ENCODE data around the gene RPH3AL.
"Not testable (repeated sequence)": the region's sequence is repeated elsewhere in the genome, so short reads cannot be mapped to it uniquely, and the experiment has no call there.

RPH3AL gene

DNA sequence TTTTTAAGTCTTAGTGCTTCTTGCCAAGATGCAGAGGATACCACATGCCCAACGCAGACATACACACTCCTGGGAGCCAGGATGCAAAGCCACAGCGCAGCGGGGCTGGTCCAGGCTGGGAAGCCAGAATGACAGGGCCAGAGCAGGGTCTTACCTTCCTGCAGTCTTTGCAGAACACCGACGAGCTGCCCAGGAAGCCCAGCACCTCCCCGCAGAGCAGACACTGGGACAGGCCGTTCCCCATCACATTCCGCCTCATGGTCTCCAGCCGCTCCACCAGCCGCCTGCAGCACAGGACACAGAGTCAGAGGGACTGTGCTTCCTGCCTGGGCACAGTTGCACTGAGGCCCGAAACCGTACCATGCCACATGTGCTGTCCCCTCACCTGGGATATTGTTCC, 33.3 kb downstream of the RPH3AL start:
- no peak for DNase-seq (ENCODE audit: low read depth)

- not testable (repeated sequence) for DNase-seq (ENCODE audit: low read depth)
These were observed 35.5 kb downstream of the RPH3AL start for GRCh38 chr17:317070-317469.

DNA sequence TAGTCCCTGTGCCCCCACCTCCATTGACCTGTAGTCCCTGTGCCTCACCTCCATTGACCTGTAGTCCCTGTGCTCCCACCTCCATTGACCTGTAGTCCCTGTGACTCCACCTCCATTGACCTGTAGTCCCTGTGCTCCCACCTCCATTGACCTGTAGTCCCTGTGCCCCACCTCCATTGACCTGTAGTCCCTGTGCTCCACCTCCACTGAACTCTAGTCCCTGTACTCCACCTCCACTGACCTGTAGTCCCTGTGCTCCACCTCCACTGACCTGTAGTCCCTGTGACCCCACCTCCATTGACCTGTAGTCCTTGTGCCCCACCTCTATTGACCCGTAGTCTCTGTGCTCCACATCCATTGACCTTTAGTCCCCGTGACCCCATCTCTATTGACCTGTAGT, 37.2 kb downstream of the RPH3AL start:
- not testable (repeated sequence) for DNase-seq (ENCODE audit: low read depth)

DNA sequence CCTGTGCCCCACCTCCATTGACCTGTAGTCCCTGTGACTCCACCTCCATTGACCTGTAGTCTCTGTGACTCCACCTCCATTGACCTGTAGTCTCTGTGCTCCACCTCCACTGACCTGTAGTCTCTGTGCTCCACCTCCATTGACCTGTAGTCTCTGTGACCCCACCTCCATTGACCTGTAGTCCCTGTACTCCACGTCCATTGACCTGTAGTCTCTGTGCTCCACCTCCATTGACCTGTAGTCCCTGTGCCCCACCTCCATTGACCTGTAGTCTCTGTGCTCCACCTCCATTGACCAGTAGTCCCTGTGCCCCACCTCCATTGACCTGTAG, 38.0 kb downstream of the RPH3AL start:
- not testable (repeated sequence) for DNase-seq (ENCODE audit: low read depth)

- no peak for DNase-seq (ENCODE audit: low read depth)
These were observed 38.5 kb downstream of the RPH3AL start for GRCh38 chr17:313911-314613.

GRCh38 chr17:313231-313630, 39.4 kb downstream of the RPH3AL start:
- no peak for DNase-seq (ENCODE audit: low read depth)

GRCh38 chr17:312476-313148, 40.0 kb downstream of the RPH3AL start:
- no peak for DNase-seq (ENCODE audit: low read depth)

DNA sequence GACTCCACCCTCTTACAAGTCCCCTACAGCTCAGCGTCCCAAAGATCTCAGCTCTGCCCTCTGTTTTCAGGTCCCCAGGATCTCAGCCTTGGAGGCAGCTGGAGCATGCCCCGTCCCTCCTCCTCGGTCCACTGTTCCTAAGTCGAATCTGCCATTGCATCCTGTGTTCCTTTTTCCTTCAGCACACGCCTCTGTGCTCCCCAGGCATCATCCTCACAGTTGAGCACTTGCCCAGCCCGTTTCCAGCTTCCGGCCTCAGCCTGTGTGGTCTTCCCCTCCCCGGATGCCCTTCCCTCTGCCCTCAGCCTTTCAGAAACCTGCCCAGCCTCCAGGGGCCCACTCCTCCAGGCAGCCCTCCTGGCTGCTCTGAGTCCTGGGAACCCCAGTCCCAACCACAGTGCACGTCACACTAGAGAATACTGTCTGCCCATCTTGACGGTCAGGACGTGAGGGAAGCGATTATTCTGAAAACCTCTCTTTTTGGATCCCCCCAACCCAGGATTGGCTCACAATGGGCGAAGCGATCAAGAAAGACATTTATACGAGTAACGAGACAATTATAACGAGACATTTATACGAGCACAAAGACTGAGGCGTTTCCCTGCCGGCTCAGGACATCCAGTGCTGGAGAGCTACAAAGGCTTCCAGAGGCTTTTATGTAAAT, 41.4 kb downstream of the RPH3AL start:
- DNase-seq (ENCODE audit: low read depth), result no peak

DNA sequence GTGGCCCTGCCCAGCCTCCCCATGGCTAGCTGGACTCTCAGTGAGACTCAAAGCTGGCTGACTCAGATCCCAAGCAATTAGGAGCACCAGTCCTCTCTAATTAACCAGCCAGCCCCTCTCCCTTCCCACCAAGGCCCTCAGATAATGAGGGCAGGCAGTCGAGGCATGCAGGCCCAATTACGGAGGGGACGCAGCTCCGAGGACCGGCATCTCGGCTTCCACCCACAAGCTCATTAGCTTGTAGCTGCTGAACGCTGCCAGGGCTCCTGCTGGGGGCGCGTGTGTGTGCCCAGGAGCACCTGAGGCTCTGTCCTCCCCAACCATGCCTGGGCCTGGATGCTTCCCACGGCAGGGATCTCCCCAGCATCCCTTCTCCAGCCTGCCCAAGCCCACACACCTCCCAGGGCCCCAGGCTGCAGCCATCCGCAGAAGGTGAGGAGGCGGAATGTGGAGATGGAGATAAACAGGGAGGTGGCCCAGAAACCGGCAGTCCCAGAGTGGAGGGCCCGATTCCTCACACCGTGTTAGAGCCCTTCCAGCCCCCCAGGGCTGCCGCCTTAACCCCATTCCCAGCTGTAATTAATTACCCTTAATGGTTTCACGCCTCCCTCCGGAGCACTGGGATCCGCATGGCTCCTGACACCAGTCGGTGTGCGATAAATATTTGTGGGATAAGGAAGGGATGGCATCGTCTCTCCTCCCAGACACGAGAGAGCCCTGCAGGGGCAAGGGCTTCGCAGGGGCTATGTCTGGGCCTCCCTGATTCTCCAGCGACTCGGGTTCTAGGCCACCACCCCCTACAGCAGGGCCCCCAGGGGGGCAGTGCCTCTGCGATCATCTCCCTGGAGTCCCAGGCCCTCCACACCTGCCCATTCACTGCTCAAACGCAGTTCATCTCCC, 42.2 kb downstream of the RPH3AL start:
- no peak for DNase-seq (ENCODE audit: low read depth)

DNA sequence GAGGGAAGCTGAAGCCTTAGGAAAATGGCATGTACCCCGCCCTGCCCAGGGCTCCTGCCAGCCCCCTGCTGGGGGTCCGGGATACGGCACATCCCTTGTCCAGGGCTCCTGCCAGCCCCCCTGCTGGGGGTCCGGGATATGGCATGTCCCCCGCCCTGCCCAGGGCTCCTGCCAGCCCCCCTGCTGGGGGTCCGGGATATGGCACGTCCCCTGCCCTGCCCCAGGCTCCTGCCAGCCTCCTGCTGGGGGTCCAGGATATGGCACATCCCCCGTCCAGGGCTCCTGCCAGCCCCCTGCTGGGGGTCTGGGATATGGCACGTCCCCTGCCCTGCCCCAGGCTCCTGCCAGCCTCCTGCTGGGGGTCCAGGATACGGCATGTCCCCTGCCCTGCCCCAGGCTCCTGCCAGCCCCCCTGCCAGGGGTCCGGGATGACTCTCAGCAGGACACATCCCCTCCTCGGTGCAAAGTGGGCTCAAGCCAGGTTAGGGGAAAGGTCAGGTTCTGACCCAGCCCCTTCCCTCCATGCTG, 43.2 kb downstream of the RPH3AL start:
- DNase-seq (ENCODE audit: low read depth), result no peak

- no peak for DNase-seq (ENCODE audit: low read depth)
These were observed 44.7 kb downstream of the RPH3AL start for GRCh38 chr17:307741-308507.

DNA sequence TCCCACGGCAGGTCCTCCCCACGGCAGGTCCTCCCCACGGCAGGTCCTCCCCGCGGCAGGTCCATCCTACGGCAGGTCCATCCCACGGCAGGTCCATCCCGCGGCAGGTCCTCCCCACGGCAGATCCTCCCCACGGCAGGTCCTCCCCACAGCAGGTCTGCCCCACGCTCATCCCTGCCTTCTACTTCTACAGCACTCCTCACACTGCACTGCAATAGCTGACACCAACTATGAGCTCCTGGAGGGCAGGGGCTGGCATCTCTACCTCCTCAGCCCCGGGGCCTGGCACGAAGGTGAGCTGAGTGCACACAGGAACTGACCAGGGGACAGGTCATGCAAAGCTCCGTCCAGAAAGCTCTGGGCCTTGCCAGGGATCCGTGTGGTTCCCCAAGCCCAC, 45.3 kb downstream of the RPH3AL start:
- no peak for DNase-seq (ENCODE audit: low read depth)

- no peak for DNase-seq (ENCODE audit: low read depth)
These were observed 45.9 kb downstream of the RPH3AL start for GRCh38 chr17:306536-307294.

DNA sequence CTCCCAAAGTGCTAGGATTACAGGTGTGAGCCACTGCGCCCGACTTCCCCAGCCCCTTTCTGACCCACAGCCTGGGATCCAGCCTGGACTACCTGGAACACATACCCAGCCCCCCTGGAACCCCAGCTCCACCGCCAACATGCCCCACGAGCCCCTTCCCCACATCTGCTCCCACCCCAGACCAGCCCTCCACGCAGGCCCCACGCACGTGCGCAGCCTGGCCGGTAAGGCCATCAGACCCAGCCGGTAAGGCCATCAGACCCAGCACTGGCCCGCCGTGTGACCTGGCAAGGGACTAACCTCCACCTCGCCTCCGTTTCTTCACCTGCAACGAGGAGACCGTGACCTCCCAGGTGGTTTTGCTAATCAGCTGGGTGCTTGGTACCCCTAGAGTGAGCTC, 46.5 kb downstream of the RPH3AL start:
- DNase-seq (ENCODE audit: low read depth), result no peak

DNA sequence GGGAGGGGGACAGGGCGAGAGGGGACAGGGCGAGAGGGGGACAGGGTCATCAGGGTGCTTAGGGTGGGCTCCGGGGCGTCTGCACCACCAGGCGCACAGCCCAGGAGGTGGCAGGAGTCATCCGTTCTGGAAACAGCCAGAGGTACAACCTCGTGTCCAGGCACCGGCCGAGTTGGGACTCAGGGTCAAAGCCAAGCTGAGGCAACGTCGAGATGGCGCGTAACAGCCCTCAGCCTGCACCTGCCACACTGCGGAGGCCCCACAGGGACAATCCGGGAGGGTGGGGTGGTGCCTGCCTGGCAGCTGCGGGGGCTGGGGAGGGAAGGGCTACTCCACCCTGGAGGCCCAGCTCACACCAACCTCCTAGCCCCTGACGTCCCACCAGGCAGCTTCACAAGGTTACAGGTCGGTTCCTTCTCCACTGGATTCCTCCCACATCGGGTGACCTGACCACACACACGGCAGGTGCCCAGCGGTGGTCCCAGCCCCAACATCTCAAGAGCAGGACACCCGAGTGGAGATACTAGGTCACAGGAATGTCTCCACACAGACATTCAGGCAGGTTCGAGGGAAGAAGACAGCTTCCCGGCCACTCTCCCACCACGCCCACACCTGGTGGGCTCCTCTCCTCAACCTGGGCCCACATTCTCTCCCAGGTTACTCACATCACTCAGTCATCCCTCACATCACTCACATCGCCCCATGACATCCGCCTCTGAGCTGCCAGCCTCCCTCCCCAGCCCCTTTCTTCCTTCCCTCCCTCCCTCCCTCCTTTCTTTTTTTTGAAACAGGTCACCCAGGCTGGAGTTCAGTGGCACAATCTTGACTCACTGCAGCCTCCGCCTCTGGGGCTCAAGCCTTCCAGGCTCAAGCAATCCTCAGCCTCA, 47.3 kb downstream of the RPH3AL start:
- DNase-seq (ENCODE audit: low read depth), result no peak

- DNase-seq (ENCODE audit: low read depth), result no peak
These were observed 48.1 kb downstream of the RPH3AL start for GRCh38 chr17:304461-304860.

- no peak for DNase-seq (ENCODE audit: low read depth)
These were observed 49.4 kb downstream of the RPH3AL start for GRCh38 chr17:303168-303567.

DNA sequence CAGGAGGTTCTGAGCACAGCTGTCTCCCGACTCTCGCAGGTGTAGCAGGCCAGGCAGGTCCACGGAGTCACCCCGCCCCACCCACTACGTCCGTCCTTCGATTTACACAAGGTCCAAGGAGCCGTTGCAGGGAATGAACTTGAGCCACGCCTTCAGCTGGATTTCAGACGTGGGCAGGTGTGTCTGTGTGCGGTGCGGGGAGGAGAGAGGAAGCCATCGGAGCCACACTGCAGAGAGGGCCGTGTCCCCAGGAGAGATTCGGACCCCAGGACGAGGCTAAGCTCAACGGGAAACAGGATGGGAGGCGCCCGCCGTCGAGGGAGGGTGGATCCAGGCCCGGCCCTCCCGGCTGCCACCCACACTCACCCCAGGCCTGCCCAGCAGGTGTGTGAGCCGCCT, 50.3 kb downstream of the RPH3AL start:
- no peak for DNase-seq (ENCODE audit: low read depth)

DNA sequence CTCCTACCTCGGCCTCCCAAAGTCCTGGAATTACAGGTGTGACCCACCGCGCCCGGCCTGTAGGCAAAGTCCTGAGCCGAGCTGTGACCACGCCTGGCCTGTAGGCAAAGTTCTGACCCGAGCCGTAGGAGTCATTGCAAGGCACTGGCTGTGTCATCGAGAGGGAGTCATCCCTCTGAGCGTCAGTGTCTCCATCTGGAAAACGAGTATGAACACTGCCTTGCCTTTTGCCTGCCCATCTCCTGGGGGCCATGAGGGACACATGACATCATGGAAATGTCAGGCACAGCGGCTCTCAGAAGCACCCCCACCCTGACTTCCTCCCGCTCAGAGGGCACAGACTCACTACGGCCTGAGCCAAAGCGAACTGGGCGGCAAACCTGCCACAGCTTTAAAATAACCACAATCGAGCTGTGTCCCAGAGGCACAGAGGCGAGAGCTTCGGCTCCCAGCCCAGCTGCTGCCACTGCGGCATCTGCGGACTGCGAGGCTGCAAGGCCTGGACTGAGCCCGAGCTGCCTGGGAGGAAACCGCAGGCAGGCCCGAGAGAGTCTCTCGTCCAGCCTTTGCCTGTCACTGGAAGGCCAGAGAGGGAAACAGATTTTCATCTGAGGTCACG, 50.8 kb downstream of the RPH3AL start:
- DNase-seq (ENCODE audit: low read depth), result peak; percentile 29
